ENCODE data around the gene TMPRSS7. TPM values are rescaled to one million over a fixed set of nuclear protein-coding genes. Genes with fewer than 3 reads are reported as not detected.

The TMPRSS7 gene
- total RNA-seq, 3 donors from 2014 or later, result 0.12 TPM; not detected in 2

DNA sequence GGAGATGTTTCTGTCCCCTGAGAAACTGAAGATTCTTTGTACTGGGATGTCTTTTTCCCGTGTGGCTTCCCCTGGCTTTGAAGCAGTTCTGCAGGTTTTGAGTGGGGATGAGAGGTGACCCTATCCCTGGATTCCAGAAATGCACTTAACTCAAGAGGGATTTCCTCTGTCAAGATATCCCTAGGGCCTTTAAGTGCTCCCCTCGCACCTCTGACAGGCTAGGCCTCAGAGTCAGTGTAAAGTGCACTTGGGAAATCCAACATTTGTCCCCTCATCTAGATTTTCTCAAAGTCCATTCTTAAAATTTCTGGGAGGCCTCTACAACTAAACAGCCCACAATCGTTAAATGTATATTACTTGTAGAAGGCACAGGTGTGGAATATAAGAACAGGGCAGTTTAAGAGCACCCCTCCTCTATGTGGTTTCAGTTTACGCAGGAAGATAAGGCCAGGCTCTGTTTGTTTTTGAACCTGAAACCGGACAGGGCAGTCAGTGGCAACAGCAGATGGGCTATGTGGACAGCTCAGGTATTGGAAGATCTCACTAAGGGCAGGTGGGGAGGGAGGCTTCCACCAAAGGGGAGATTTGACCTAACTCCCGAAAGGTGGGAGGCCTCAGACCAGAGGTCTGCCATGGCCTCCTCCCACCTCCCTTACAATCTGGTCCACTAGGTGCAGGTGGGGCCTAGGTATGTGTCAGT is 56.5 kb downstream of the TMPRSS7 start:
- ATAC-seq (peak; percentile 50), DNase-seq (peak in 2 of 3 donors; percentile 45 to 53)
- Histone ChIP-seq H3K9me3 (no peaks in the 10 kb centered on the region), H3K4me1 (ENCODE audit: low read depth) (peaks cover 43% of the 10 kb centered on the region), H3K36me3 (ENCODE audit: low read depth) (no peaks in the 10 kb centered on the region), H3K4me3 (no peak overlapping the region)
- intact Hi-C loops (cut with DNase I, micrococcal nuclease), result no loop called here
- TF ChIP-seq CTCF (IDR thresholded peaks at IDR 0.05), result no peak

- intact Hi-C loops (cut with DNase I, micrococcal nuclease), result no loop called here
- no peak overlapping the region for H3K4me3 ChIP-seq
- H3K4me1 ChIP-seq (ENCODE audit: low read depth), result peaks cover 41% of the 10 kb centered on the region
- H3K36me3 ChIP-seq (ENCODE audit: low read depth), result no peaks in the 10 kb centered on the region
- TF ChIP-seq CTCF (IDR thresholded peaks at IDR 0.05), result no peak
- ATAC-seq (peak; percentile 64), DNase-seq (peak in 1 of 3 donors; percentile 47)
- H3K9me3 ChIP-seq, result no peaks in the 10 kb centered on the region
These were observed 58.1 kb downstream of the TMPRSS7 start for GRCh38 chr3:112092496-112093179.

- DNase-seq, result no peak
- Histone ChIP-seq H3K36me3 (ENCODE audit: low read depth) (no peaks in the 10 kb centered on the region), H3K9me3 (no peaks in the 10 kb centered on the region), H3K4me1 (ENCODE audit: low read depth) (peaks cover 44% of the 10 kb centered on the region), H3K4me3 (no peak overlapping the region)
- ATAC-seq, result no peak
- no peak for TF ChIP-seq CTCF (IDR thresholded peaks at IDR 0.05)
- intact Hi-C loops (cut with DNase I, micrococcal nuclease), result no loop called here
These were observed 58.6 kb downstream of the TMPRSS7 start for GRCh38 chr3:112093180-112093522.

GRCh38 chr3:112095731-112096130 is 61.2 kb downstream of the TMPRSS7 start:
- Histone ChIP-seq H3K36me3 (ENCODE audit: low read depth) (no peaks in the 10 kb centered on the region), H3K4me1 (ENCODE audit: low read depth) (peaks cover 37% of the 10 kb centered on the region), H3K9me3 (no peaks in the 10 kb centered on the region), H3K4me3 (no peak overlapping the region)
- no peak for DNase-seq
- ATAC-seq, result no peak
- TF ChIP-seq CTCF (IDR thresholded peaks at IDR 0.05), result no peak
- intact Hi-C loops (cut with DNase I, micrococcal nuclease), result no loop called here

DNA sequence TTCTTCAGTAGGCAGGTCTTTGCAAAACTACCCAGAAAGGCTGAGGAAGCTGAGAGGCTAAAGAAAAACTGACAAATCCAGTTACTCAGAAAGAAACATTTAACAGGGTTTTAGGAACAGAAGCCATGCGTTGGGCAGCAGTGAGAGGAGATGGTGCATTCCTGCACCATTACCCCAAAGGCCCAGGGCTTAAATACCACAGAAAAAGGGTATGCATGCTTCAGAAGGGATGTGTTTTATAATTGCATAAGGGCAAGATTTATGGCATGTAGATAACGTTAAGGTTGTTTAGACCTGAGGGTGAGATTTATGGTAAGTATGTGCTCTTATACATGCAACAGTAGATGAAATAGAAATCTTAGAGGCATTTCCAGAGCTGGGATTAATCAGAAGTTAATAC is 61.6 kb downstream of the TMPRSS7 start:
- no peak overlapping the region for H3K4me3 ChIP-seq
- DNase-seq, result no peak
- H3K9me3 ChIP-seq, result no peaks in the 10 kb centered on the region
- TF ChIP-seq CTCF (IDR thresholded peaks at IDR 0.05), result no peak
- peaks cover 33% of the 10 kb centered on the region for H3K4me1 ChIP-seq (ENCODE audit: low read depth)
- no peaks in the 10 kb centered on the region for H3K36me3 ChIP-seq (ENCODE audit: low read depth)
- ATAC-seq, result peak; percentile 29
- intact Hi-C loops (cut with DNase I, micrococcal nuclease), result no loop called here
